LHCN-M2 (cell line): Measurements from ENCODE around the gene ZNF333. TPM values are rescaled to one million over a fixed set of nuclear protein-coding genes. Genes with fewer than 3 reads are reported as not detected.
"Not testable (repeated sequence)": the region's sequence is repeated elsewhere in the genome, so short reads cannot be mapped to it uniquely, and the experiment has no call there.

ENCODE experiments used
- DNase-seq: peaks from one replicate; pipeline ENCODE4 v3.0.0-alpha.2; 2012; ENCODE audit warnings: low read depth
- total RNA-seq: library from RNA; depleted of rRNA; stranded (reverse); fragments of >200 nt; gene quantifications from 2 replicates; pipeline ENCODE4 v1.2.3, GENCODE V29; 2014

Gene ZNF333
- total RNA-seq, 1 experiment from 2014 or later, result 12.9 TPM

- no peak for DNase-seq
Measured at GRCh38 chr19:14699641-14700040, 9.8 kb downstream of the ZNF333 start.

DNA sequence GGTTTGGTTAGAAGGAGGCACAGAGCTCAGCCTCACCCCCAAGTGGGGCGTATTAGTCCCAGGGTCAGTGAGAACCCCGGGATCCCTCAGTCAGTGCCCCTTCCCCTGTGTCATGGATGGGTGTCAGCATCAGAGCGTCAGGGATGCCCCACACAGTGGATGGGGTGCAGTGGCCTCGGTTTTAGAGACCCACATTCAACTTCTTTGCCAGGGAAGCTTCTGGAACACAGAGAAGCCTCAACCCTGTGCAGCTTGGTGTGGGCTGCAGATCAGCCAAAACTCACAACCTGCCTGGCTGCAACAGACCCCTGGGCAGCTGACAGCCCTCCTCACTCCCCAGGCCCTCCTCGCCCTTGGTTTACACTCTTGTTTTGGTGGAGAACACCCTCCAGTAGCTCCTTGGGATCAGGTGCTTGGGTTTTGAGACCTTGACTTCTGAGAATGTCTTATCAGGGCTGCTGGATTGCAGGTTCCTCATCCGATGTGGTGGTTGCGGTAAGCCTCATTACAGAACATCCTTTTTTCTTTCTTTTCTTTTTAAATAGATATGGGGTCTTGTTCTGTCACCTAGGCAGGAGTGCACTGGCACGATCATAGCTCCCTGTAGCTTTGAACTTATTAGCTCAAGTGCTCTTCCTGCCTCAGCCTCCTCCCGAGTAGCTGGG is 11.0 kb downstream of the ZNF333 start:
- DNase-seq, result no peak

DNA sequence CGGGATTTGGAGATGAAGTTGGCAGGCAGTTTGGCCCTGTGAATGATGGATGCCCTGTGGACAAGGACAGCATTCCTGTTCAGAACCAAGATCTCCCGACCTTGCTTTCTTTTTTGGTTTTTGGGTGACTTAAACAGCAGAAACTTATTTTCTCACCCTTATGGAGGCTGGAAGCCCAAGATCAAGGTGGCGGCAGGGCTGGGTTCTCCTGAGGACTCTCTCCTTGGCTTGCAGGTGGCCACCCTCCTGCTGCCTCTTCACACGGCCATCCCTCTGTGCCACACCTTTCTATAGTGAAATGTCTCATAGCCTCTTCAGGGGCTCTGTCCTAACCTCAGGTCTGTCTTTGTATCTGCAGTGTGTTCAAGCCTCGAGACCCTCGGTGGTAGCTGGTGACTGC is 14.0 kb downstream of the ZNF333 start:
- no peak for DNase-seq

GRCh38 chr19:14704450-14704849 is 14.6 kb downstream of the ZNF333 start:
- DNase-seq, result no peak

GRCh38 chr19:14715841-14716240 is 26.0 kb downstream of the ZNF333 start:
- no peak for DNase-seq

- DNase-seq, result peak; percentile 9
Measured at GRCh38 chr19:14718522-14719116, 28.8 kb downstream of the ZNF333 start.

DNA sequence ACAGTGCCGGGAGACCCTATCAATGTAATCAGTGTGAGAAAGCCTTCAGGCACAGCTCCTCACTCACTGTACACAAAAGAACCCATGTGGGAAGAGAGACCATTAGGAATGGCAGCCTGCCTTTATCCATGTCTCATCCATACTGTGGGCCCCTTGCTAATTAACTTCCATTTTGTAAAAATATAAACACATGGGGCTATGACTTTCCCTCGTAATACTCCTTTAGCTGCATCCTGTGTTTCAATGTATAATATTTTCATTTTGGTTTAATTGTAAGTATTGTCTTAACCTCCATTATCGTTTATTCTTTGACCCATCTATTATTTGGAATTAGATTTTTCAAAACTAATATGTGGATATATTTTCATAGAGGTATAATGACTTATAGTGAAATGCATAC is 29.3 kb downstream of the ZNF333 start:
- DNase-seq, result no peak

DNA sequence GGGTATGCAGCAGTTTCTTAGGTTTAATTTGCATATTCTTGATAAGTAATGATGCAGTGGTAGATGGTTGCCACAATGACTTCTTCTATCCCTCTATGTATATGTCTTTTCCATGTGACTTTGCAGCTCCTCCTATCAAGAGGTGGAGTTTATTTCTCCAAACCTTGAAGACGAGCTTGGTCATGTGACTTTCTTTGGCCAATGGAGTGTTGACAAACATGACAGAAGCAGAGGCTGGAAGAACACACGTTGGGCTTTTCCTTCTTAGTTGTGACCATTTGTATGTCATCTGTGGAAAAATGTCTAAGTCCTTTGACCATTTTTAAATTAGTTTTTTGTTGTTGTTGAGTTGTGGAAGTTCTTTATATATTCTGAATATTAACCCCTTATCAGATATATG is 32.3 kb downstream of the ZNF333 start:
- DNase-seq, result no peak

DNA sequence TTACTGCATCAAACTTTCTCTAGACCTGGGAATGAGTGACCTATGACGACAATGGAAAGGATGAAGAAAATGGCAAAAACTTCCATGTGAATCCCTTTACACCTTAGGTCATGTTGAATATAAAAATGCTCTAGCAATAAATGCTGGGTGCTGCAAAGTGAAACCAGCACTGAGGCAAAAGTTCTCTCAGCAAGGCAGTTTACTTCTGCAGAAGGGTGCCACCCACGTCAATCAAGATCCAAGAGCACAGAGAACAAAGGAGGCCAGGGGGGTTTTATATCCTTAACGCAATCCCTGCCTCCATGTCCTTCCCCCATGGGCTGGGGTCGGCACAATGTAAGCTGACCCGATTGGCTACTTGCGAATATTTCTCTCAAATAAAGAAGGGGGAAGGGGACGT is 38.7 kb downstream of the ZNF333 start:
- no peak for DNase-seq

- no peak for DNase-seq
Measured at GRCh38 chr19:14731200-14731599, 41.4 kb downstream of the ZNF333 start.

DNA sequence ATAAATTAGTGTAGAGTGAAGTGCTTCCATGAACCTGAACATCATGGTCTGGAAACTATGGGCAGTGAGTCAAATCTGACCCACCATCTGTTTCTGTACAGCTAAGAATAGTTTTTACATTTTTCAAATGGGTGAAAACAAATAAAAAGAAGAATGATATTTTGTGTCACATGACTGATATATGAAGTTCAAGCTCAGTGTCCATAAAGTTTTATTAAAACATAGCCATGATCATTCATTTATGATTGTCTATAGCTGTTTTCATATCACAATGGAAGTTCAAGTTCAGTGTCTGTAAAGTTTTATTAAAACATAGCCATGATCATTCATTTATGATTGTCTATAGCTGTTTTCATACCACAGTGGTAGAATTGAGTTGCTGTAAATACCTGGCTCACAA is 42.7 kb downstream of the ZNF333 start:
- DNase-seq, result no peak

- no peak for DNase-seq
Measured at GRCh38 chr19:14733574-14733973, 43.7 kb downstream of the ZNF333 start.

DNA sequence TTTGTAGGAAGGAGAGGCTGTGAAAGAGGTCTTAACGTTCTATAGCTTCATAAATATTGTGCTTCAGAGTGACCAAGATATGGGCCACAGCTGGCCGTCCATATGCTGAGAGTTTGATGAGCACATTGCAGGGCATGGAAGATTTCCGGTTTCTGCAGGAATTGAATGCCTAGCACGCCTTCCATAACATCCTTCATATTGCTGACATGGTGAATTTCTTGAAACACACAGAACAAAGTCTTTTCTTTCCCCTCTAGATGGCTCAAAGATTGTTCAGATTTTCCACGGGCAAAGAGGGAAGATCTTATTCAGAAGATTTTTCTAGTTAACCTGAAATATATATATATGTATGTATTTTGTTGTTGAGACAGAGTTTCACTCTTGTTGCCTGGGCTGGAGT is 46.1 kb downstream of the ZNF333 start:
- DNase-seq, result no peak

GRCh38 chr19:14746886-14747285 is 57.0 kb downstream of the ZNF333 start:
- DNase-seq, result no peak

DNA sequence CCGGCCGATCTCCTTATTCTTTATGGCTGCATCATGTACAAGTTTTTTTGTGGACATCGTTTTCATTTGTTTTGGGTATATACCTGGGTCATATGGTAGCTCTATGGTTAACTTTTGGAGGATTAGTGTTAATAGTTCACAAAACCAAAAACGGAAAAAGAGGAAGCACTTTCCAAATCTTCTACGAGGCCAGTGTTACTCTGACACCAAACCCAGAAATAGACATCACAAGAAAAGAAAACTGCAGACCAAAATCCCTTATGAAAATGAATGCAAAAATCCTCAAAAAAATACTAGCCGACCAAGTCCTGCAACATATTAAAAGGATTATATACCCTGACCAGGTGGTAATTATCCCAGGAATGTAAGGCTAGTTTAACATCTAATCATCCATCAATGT is 58.8 kb downstream of the ZNF333 start:
- DNase-seq, result no peak

DNA sequence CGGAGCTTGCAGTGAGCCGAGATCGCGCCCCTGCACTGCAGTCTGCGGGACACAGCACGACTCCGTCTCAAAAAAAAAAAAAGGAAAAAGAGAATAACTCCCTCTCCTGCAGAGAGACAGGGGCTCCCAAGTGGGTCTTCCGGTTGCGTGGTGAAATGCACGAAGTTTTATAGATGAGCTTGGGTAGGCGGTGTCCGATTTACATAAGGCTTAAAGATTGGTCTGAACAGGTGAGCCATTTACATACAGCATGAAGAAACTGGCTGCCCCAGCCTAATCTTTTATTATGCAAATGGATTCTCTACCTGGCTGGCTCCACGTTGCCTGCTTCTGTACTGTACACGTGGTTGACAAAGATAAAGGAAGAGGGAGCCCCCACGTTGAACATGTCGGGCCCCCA is 69.0 kb downstream of the ZNF333 start:
- no peak for DNase-seq

DNA sequence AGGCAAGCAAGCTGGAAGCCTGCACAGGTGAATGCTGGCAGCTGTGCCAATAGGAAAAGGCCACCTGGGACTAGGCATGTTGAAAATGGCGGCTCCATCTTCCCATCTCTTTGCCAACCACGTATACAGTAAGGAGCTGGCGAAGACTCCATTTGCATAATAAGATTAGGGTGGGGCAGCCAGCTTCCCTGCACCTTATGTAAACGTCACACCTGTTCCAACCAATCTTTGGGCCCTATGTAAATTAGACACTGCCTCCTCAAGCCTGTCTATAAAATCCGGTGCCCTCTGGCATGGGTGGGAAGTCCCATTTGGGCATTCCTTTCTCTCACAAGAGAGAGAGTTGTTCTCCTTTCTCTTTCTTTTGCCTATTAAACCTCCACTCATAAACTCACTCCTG is 71.8 kb downstream of the ZNF333 start:
- DNase-seq, result no peak

GRCh38 chr19:14762111-14762510 is 72.3 kb downstream of the ZNF333 start:
- DNase-seq, result no peak

DNA sequence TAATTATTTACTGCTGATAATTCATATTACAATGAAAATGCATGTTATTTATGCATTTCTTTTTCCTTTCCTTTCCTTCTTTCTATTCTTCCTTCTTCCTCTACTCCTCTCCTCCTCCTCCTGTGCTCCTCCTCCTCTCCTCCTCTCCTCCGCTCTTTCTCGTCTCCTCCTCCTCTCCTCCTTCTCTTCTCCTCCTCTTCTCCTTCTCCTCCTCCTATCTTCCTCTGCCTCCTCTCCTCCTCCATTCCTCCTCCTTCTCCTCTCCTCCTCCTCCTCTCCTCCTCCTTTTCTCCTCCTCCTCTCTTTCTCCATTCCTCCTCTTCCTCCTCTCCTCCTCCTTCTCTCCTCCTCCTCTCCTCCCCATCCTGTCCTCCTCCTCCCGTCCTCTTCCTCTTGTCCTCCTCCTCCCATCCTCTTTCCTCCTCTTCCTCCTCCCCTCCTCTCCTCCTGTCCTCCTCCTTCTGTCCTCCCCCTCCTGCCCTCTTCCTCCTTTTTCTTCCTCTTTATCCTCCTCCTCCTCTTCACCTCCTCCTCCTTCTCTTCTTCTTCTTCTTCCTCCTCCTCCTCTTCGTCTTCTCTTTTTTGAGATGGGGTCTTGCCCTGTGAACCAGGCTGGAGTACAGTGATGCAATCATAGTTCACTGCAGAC is 73.8 kb downstream of the ZNF333 start:
- no peak for DNase-seq

DNA sequence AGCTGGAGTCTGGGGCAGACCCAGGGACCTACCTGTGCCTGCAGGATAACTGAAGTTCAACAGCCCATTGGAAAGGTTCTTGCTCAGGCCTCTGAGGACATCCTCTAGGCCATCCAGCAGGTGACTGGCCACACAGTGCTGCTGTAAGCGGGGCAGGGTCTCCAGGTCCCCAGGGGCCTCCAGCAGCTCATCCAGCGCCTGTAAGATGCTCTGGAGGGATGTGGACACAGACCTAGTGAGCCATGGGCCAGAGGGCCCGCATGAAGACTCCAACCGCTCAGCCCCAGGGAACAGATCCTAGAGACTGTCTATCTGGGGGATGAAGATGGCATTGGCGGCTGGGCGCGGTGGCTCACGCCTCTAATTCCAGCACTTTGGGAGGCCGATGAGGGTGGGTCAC is 74.6 kb downstream of the ZNF333 start:
- DNase-seq, result no peak

GRCh38 chr19:14765403-14765802 is 75.6 kb downstream of the ZNF333 start:
- DNase-seq, result not testable (repeated sequence)

DNA sequence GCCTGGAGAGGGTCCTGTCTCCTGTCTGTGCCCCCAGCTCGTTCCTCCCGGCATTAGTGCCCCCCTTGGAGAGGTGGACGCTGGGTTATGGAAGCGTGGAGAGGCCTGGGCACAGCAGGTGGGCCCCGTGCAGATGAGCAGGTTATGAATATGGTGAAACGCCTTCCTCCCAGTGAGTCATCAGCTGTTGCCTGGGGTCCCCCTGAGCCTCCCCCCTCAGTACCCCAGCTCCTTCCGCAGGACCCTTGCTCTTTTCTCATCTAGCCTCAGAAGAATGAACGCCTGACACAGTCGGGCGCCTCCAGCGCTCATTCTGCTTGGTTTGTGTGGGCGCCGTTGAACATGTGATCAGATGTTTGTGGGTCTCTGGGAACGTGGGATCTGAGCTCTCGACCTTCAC is 76.0 kb downstream of the ZNF333 start:
- DNase-seq, result not testable (repeated sequence)

DNA sequence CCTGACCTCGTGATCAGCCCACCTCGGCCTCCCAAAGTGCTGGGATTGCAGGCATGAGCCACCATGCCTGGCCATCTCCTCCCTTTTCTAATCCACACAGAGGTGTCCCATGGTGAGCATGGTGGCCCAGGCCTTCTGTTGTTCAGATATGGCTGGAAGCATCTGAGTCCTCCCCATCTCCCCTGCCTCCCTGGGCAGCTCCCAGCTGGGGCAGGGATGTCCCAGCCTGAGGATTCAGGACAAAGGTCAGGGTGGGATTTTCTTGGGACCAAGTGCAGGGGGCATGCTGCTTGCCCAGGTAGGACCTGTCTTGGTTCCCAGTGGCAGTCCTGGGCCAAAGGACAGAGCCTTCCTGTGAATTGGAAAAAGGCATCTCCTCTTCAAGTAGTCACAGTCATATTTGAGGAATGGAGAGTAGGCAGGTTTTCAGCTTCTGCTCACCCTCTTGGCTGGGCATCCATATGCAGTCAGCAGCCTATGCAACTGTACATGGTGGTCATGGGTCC is 77.7 kb downstream of the ZNF333 start:
- DNase-seq, result no peak
